Measurements from ENCODE around the gene GPR176. TPM values are rescaled to one million over a fixed set of nuclear protein-coding genes. Genes with fewer than 3 reads are reported as not detected.
A peak's percentile ranks its signal among the peaks of the same experiment; 100 is the strongest.

The GPR176 gene
- total RNA-seq, 5 donors from 2014 or later (not counting 1 experiment from before 2014, with no cell fraction given) = 0.15 to 0.30 TPM; not detected in 3

GRCh38 chr15:39786447-39787056, 133.5 kb downstream of the GPR176 start:
- peak in 2 of 35 experiments; percentile 13 to 64 for DNase-seq
- POLR2A ChIA-PET = no interaction called here
- H3K4me1 Mint-ChIP-seq = peaks cover 44 to 52% (median 48%) of the 10 kb centered on the region in 3 donors

GRCh38 chr15:39785841-39786240, 134.2 kb downstream of the GPR176 start:
- H3K36me3 Mint-ChIP-seq = peaks cover 2% of the 10 kb centered on the region

More at GRCh38 chr15:39786447-39787056, 133.5 kb downstream of the GPR176 start:
- no peak for ATAC-seq (replicated peaks in 1 of 4)
- H3K4me3 Mint-ChIP-seq = no peak overlapping the region
- Histone ChIP-seq H3K4me3 (ENCODE audit: control insufficient read depth in 1 of 2, extremely low read depth in 1 of 2, low read length in 1 of 2) (no peak overlapping the region), H3K36me3 (ENCODE audit: control insufficient read depth in 2 of 2, extremely low read depth in 1 of 2, insufficient read depth in 1 of 2, low read length in 1 of 2) (no peaks in the 10 kb centered on the region), H3K9me3 (no peaks in the 10 kb centered on the region), H3K27ac (ENCODE audit: low read length) (no peak overlapping the region), H3K4me1 (ENCODE audit: control insufficient read depth in 1 of 2, extremely low read depth in 1 of 2, insufficient read depth in 2 of 2, low read length in 2 of 2) (peaks cover 11 to 15% of the 10 kb centered on the region in 2 experiments), H3K27me3 (replicated peaks in 1 of 2; ENCODE audit: control insufficient read depth in 2 of 2, extremely low read depth in 1 of 2, insufficient read depth in 2 of 2, low read length in 1 of 2) (no peaks in the 10 kb centered on the region)
- no peaks in the 10 kb centered on the region for H3K9me3 Mint-ChIP-seq
- no CpG with 5 or more reads among the region's 5 CpGs for WGBS (ENCODE audit: insufficient coverage)
- peaks cover 2% of the 10 kb centered on the region for H3K36me3 Mint-ChIP-seq
- CTCF ChIA-PET = interaction anchor here in 1 of 2 donors (0.9 kb wide), 1 partner anchor 126 kb away, joined by 3 read pairs; no protein-coding TSS in a partner anchor
- H3K27me3 Mint-ChIP-seq = no peaks in the 10 kb centered on the region
- H3K27ac Mint-ChIP-seq = peak overlapping the region; percentile 40 to 65

GRCh38 chr15:39785139-39785538, 134.9 kb downstream of the GPR176 start:
- Histone ChIP-seq H3K36me3 (ENCODE audit: control insufficient read depth in 2 of 2, extremely low read depth in 1 of 2, insufficient read depth in 1 of 2, low read length in 1 of 2) (no peaks in the 10 kb centered on the region), H3K27ac (ENCODE audit: low read length) (no peak overlapping the region), H3K4me3 (ENCODE audit: control insufficient read depth in 1 of 2, extremely low read depth in 1 of 2, low read length in 1 of 2) (no peak overlapping the region), H3K27me3 (replicated peaks in 1 of 2; ENCODE audit: control insufficient read depth in 2 of 2, extremely low read depth in 1 of 2, insufficient read depth in 2 of 2, low read length in 1 of 2) (no peaks in the 10 kb centered on the region), H3K4me1 (ENCODE audit: control insufficient read depth in 1 of 2, extremely low read depth in 1 of 2, insufficient read depth in 2 of 2, low read length in 2 of 2) (peaks cover 13 to 15% of the 10 kb centered on the region in 2 experiments), H3K9me3 (no peaks in the 10 kb centered on the region)
- H3K4me1 Mint-ChIP-seq = peaks cover 47 to 56% (median 55%) of the 10 kb centered on the region in 3 donors
- no peaks in the 10 kb centered on the region for H3K9me3 Mint-ChIP-seq
- ChIA-PET CTCF (interaction anchor here (0.5 to 1.0 kb wide), 3 partner anchors 149 to 490 kb away, joined by 3 read pairs; partner anchors contain the start of gene EIF2AK4 (in 1 of the 2)), POLR2A (no interaction called here)
- WGBS (ENCODE audit: insufficient coverage) = 97% methylated on average over 4 of the region's 10 CpGs
- H3K27me3 Mint-ChIP-seq = no peaks in the 10 kb centered on the region
- H3K4me3 Mint-ChIP-seq = peak overlapping the region in 1 of 3 donors; percentile 17
- H3K36me3 Mint-ChIP-seq = peaks cover 2% of the 10 kb centered on the region
- no peak for DNase-seq
- no peak for ATAC-seq (replicated peaks in 1 of 4)
- peak overlapping the region; percentile 64 to 85 for H3K27ac Mint-ChIP-seq

More at GRCh38 chr15:39785841-39786240, 134.2 kb downstream of the GPR176 start:
- Histone ChIP-seq H3K4me3 (ENCODE audit: control insufficient read depth in 1 of 2, extremely low read depth in 1 of 2, low read length in 1 of 2) (no peak overlapping the region), H3K4me1 (ENCODE audit: control insufficient read depth in 1 of 2, extremely low read depth in 1 of 2, insufficient read depth in 2 of 2, low read length in 2 of 2) (peaks cover 13 to 15% of the 10 kb centered on the region in 2 experiments), H3K9me3 (no peaks in the 10 kb centered on the region), H3K27ac (ENCODE audit: low read length) (no peak overlapping the region), H3K27me3 (replicated peaks in 1 of 2; ENCODE audit: control insufficient read depth in 2 of 2, extremely low read depth in 1 of 2, insufficient read depth in 2 of 2, low read length in 1 of 2) (no peaks in the 10 kb centered on the region), H3K36me3 (ENCODE audit: control insufficient read depth in 2 of 2, extremely low read depth in 1 of 2, insufficient read depth in 1 of 2, low read length in 1 of 2) (no peaks in the 10 kb centered on the region)
- H3K4me1 Mint-ChIP-seq = peaks cover 47 to 55% (median 55%) of the 10 kb centered on the region in 3 donors
- POLR2A ChIA-PET = no interaction called here
- ATAC-seq (replicated peaks in 1 of 4) = no peak
- no peak overlapping the region for H3K4me3 Mint-ChIP-seq
- CTCF ChIA-PET = interaction anchor here in 1 of 2 donors (0.9 kb wide), 1 partner anchor 125 kb away, joined by 3 read pairs; no protein-coding TSS in a partner anchor
- DNase-seq = no peak
- H3K9me3 Mint-ChIP-seq = no peaks in the 10 kb centered on the region
- no peaks in the 10 kb centered on the region for H3K27me3 Mint-ChIP-seq
- 100% methylated on average over 3 of the region's 7 CpGs for WGBS (ENCODE audit: insufficient coverage)
- H3K27ac Mint-ChIP-seq = peak overlapping the region; percentile 41 to 65

- no peak for ATAC-seq (replicated peaks in 1 of 4)
- H3K4me1 ChIP-seq (ENCODE audit: control insufficient read depth in 1 of 2, extremely low read depth in 1 of 2, insufficient read depth in 2 of 2, low read length in 2 of 2) = peaks cover 13 to 15% of the 10 kb centered on the region in 2 experiments
- H3K27me3 Mint-ChIP-seq = no peaks in the 10 kb centered on the region
- CTCF ChIA-PET = interaction anchor here (0.5 to 1.0 kb wide), 3 partner anchors 149 to 491 kb away, joined by 3 read pairs; partner anchors contain the start of gene EIF2AK4 (in 1 of the 2)
- H3K36me3 ChIP-seq (ENCODE audit: control insufficient read depth in 2 of 2, extremely low read depth in 1 of 2, insufficient read depth in 1 of 2, low read length in 1 of 2) = no peaks in the 10 kb centered on the region
- no peaks in the 10 kb centered on the region for H3K9me3 Mint-ChIP-seq
- POLR2A ChIA-PET = no interaction called here
- H3K9me3 ChIP-seq = no peaks in the 10 kb centered on the region
- H3K27me3 ChIP-seq (replicated peaks in 1 of 2; ENCODE audit: control insufficient read depth in 2 of 2, extremely low read depth in 1 of 2, insufficient read depth in 2 of 2, low read length in 1 of 2) = no peaks in the 10 kb centered on the region
- H3K4me1 Mint-ChIP-seq = peaks cover 47 to 56% (median 55%) of the 10 kb centered on the region in 3 donors
- peak overlapping the region; percentile 64 to 85 for H3K27ac Mint-ChIP-seq
- no peak for DNase-seq
- H3K27ac ChIP-seq (ENCODE audit: low read length) = no peak overlapping the region
- no peak overlapping the region for H3K4me3 ChIP-seq (ENCODE audit: control insufficient read depth in 1 of 2, extremely low read depth in 1 of 2, low read length in 1 of 2)
- peak overlapping the region in 1 of 3 donors; percentile 17 for H3K4me3 Mint-ChIP-seq
- no CpG with 5 or more reads among the region's 2 CpGs for WGBS (ENCODE audit: insufficient coverage)
- H3K36me3 Mint-ChIP-seq = peaks cover 2% of the 10 kb centered on the region
These were observed 135.4 kb downstream of the GPR176 start for GRCh38 chr15:39784638-39785037.

- ChIA-PET CTCF (interaction anchor here in 1 of 2 donors (1.0 kb wide), 1 partner anchor 490 kb away, joined by 3 read pairs; no protein-coding TSS in a partner anchor), POLR2A (no interaction called here)
- Mint-ChIP-seq H3K9me3 (no peaks in the 10 kb centered on the region), H3K27me3 (no peaks in the 10 kb centered on the region), H3K4me3 (peak overlapping the region; percentile 76 to 97 (median 91)), H3K4me1 (peaks cover 47 to 56% (median 55%) of the 10 kb centered on the region in 3 donors), H3K27ac (peak overlapping the region; percentile 80 to 85), H3K36me3 (peaks cover 2% of the 10 kb centered on the region)
- no peaks in the 10 kb centered on the region for H3K36me3 ChIP-seq (ENCODE audit: control insufficient read depth in 2 of 2, extremely low read depth in 1 of 2, insufficient read depth in 1 of 2, low read length in 1 of 2)
- no peak overlapping the region for H3K4me3 ChIP-seq (ENCODE audit: control insufficient read depth in 1 of 2, extremely low read depth in 1 of 2, low read length in 1 of 2)
- H3K9me3 ChIP-seq = no peaks in the 10 kb centered on the region
- ATAC-seq (replicated peaks in 1 of 4) = no peak
- H3K4me1 ChIP-seq (ENCODE audit: control insufficient read depth in 1 of 2, extremely low read depth in 1 of 2, insufficient read depth in 2 of 2, low read length in 2 of 2) = peaks cover 13 to 15% of the 10 kb centered on the region in 2 experiments
- no peaks in the 10 kb centered on the region for H3K27me3 ChIP-seq (replicated peaks in 1 of 2; ENCODE audit: control insufficient read depth in 2 of 2, extremely low read depth in 1 of 2, insufficient read depth in 2 of 2, low read length in 1 of 2)
- 0% methylated on average over 2 of the region's 4 CpGs for WGBS (ENCODE audit: insufficient coverage)
- DNase-seq = no peak
- peak overlapping the region; percentile 60 for H3K27ac ChIP-seq (ENCODE audit: low read length)
These were observed 135.9 kb downstream of the GPR176 start for GRCh38 chr15:39784125-39784524.

- ChIA-PET CTCF (interaction anchor here in 1 of 2 donors (0.8 kb wide), 1 partner anchor 1343 kb away, joined by 6 read pairs; no protein-coding TSS in a partner anchor), POLR2A (interaction anchor here in 1 of 2 donors (0.5 kb wide), 1 partner anchor 313 kb away, joined by 6 read pairs; no protein-coding TSS in a partner anchor)
- DNase-seq (peak in 2 of 35 experiments; percentile 13 to 34), ATAC-seq (replicated peaks in 1 of 4) (no peak)
- Mint-ChIP-seq H3K27me3 (no peaks in the 10 kb centered on the region), H3K36me3 (peaks cover 2% of the 10 kb centered on the region), H3K4me3 (peak overlapping the region; percentile 76 to 97 (median 91)), H3K9me3 (no peaks in the 10 kb centered on the region), H3K4me1 (peaks cover 47 to 56% (median 55%) of the 10 kb centered on the region in 3 donors), H3K27ac (peak overlapping the region; percentile 80 to 85)
- peaks cover 13 to 15% of the 10 kb centered on the region in 2 experiments for H3K4me1 ChIP-seq (ENCODE audit: control insufficient read depth in 1 of 2, extremely low read depth in 1 of 2, insufficient read depth in 2 of 2, low read length in 2 of 2)
- no peaks in the 10 kb centered on the region for H3K36me3 ChIP-seq (ENCODE audit: control insufficient read depth in 2 of 2, extremely low read depth in 1 of 2, insufficient read depth in 1 of 2, low read length in 1 of 2)
- no peaks in the 10 kb centered on the region for H3K9me3 ChIP-seq
- H3K27me3 ChIP-seq (replicated peaks in 1 of 2; ENCODE audit: control insufficient read depth in 2 of 2, extremely low read depth in 1 of 2, insufficient read depth in 2 of 2, low read length in 1 of 2) = no peaks in the 10 kb centered on the region
- H3K4me3 ChIP-seq (ENCODE audit: control insufficient read depth in 1 of 2, extremely low read depth in 1 of 2, low read length in 1 of 2) = peak overlapping the region; percentile 88 to 91
- WGBS (ENCODE audit: insufficient coverage) = 0% methylated on average over 6 of the region's 10 CpGs
- peak overlapping the region; percentile 60 for H3K27ac ChIP-seq (ENCODE audit: low read length)
These were observed 136.7 kb downstream of the GPR176 start for GRCh38 chr15:39783244-39783820.

Measured in T-cell (primary cell).